ENCODE results near the gene XG.
"Not testable (repeated sequence)": the region's sequence is repeated elsewhere in the genome, so short reads cannot be mapped to it uniquely, and the experiment has no call there.

XG gene

DNA sequence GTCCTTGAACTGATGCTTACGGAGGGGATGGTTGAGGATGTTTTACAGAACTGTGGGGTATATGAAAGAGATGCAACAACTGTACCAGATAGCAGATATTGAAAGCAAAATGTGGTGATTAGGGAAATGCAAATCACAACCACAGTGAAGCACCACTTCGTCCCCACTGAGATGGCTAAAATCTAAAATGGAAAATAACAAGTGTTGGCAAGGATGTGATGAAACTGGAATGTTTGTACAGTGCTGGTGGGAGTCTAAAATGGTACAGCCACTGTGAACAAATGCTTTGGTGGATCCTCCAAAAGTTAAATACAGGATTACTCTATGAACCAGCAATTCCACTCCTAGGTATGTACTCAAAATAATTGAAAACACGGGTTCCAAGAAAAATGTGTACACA lies 22.9 kb downstream of the XG start:
- in situ Hi-C loops (cut with MboI; ENCODE audit: low sequenced_read_pairs), result no loop called here

GRCh38 chrX:2780472-2781225 lies 28.8 kb downstream of the XG start:
- in situ Hi-C loops (cut with MboI; ENCODE audit: low sequenced_read_pairs), result not testable (repeated sequence)

DNA sequence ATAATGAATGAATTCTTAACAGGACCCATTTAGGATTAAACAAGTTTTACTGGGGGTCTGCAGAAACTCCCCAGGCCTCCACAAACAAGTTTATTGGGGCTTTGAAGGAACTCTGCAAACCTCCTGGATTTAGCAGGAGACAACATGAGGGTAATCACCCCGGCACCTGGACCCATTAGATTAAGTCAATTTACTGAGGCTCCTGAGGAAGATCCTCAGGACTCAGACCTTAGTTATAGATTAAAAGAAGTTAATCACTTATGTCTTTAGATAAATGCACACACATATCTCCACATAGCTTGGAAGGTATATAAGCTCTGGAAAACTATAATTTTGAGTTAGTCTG lies 29.4 kb downstream of the XG start:
- in situ Hi-C loops (cut with MboI; ENCODE audit: low sequenced_read_pairs), result no loop called here

GRCh38 chrX:2781698-2782097 lies 29.9 kb downstream of the XG start:
- in situ Hi-C loops (cut with MboI; ENCODE audit: low sequenced_read_pairs), result no loop called here

GRCh38 chrX:2782171-2782570 lies 30.3 kb downstream of the XG start:
- in situ Hi-C loops (cut with MboI; ENCODE audit: low sequenced_read_pairs), result no loop called here

DNA sequence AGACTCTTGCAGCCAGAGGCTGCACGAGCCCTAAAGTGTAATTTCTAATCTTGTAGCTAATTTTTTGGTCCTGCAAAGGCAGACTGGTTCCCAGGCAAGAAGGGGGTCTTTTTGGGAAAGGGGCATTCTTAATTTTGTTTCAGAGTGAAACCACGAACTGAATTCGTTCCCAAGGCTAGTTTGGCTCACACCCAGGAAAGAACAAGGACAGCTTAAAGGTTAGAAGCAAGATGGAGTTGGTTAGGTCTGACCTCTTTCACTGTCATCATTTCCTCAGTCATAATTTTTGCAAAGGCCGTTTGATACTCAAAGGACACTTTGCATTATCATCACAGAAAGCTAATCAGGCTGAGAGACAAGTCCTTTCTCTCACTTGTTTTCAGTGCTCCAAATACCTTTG lies 30.9 kb downstream of the XG start:
- in situ Hi-C loops (cut with MboI; ENCODE audit: low sequenced_read_pairs), result no loop called here

DNA sequence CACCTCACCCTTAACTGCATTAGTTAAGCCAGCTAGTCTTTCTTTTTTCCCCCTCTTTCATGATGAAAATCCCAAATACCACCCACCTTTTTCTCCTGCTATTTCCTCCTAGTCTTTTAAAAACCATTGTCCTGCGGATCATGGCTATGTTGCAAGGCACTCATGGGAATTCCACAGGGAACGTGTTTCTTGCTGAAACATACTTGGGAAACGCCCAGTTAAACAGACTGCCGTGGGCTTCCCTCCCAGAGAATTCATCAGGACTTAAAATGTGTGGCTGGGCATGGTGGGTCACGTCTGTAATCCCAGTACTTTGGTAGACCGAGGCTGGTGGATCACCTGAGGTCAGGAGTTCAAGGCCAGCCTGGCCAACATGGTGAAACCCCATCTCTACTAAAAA lies 32.2 kb downstream of the XG start:
- in situ Hi-C loops (cut with MboI; ENCODE audit: low sequenced_read_pairs), result no loop called here

- in situ Hi-C loops (cut with MboI; ENCODE audit: low sequenced_read_pairs), result no loop called here
Observed at GRCh38 chrX:2785538-2785937, 33.7 kb downstream of the XG start.

DNA sequence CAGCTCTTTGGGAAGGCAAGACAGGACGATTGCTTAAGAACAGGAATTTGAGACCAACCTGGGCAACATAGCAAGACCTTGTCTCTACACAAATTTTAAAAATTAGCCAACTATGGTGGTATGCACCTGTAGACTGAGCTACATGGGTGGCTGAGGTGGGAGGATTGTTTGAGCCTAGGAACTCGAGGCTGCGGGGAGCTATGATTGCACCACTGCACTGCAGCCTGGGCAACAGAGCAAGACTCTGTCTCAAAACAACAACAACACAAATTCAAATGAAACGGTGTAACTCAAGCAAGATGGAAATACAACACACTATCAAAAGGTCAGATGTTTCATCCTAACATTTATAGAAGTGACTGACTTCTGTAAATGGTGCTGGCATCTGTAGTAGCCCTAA lies 37.1 kb downstream of the XG start:
- in situ Hi-C loops (cut with MboI; ENCODE audit: low sequenced_read_pairs), result no loop called here

- in situ Hi-C loops (cut with MboI; ENCODE audit: low sequenced_read_pairs), result no loop called here
Observed at GRCh38 chrX:2789569-2789968, 37.7 kb downstream of the XG start.

GRCh38 chrX:2793752-2794151 lies 41.9 kb downstream of the XG start:
- in situ Hi-C loops (cut with MboI; ENCODE audit: low sequenced_read_pairs), result no loop called here

GRCh38 chrX:2794336-2794735 lies 42.5 kb downstream of the XG start:
- in situ Hi-C loops (cut with MboI; ENCODE audit: low sequenced_read_pairs), result no loop called here

DNA sequence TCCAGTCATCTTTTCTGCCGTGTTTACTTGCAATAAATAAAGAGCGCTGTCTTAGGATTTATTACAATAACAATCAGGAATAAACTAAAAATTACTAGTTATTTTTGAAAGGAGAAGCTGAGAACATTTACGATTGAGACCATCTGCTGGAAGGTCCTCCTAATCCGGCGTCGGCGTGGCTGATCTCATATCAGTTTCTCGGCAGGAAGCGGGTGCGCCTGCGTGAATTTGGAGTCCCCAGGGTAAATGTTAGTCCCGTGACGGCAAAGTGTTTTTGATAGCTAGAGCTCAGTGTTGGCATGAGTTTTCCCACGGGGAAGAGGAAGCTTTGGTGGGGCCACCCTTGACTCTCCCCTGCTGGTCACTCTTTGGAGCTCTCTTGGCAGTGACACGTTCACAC lies 45.0 kb downstream of the XG start:
- in situ Hi-C loops (cut with MboI; ENCODE audit: low sequenced_read_pairs), result not testable (repeated sequence)

- in situ Hi-C loops (cut with MboI; ENCODE audit: low sequenced_read_pairs), result no loop called here
Observed at GRCh38 chrX:2799369-2799768, 47.5 kb downstream of the XG start.

DNA sequence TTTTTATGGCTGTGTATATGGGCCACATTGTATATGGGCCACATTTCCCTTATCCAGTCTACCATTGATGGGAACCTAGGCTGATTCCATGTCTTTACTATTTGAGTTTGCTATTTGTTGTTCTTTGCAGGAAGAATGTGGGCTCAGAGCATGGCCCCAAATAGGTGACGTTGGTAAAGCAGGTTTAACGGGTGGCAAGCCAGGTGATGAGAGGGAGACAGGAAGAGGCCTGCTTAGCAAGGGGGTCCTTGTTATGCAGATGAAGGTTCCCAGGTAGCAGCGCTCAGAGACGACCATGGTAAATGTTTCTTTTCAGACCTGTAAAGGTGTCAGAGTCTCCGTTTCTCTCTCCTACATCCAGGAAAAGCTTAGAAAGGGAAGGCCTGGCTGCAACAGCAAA lies 48.1 kb downstream of the XG start:
- in situ Hi-C loops (cut with MboI; ENCODE audit: low sequenced_read_pairs), result not testable (repeated sequence)

GRCh38 chrX:2801223-2801622 lies 49.4 kb downstream of the XG start:
- in situ Hi-C loops (cut with MboI; ENCODE audit: low sequenced_read_pairs), result no loop called here

DNA sequence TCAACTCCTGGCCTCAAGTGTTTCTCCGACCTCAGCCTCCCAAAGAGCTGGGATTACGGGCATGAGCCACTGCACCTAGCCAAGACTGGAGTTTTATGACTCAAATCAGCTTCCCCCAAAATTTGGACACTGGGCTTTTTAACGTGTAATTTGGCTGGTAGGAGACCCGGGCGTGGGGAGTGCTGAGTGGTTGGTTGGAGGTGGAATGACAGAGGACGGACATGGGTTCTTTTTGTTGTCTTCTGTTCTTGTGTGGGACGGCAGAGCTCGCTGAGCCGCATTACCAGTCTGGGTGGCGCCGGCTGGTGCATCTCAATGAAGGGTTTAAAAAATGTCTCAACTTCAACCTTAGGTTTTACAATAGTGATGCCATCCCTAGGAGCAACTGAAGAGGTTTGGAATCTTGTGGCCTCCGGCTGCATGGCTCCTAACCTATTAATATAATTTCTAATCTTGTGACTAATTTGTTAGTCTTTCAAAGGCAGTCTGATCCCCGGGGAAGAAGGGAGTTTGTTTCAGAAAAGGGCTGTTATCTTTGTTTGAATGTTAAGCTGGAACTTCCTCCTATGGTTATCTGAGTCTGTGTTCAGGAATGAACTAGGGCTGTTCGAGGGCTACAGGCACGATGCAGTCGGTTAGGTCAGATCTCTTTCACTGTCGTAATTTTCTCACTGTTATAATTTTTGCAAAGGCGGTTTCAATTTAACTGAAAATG lies 50.7 kb downstream of the XG start:
- in situ Hi-C loops (cut with MboI; ENCODE audit: low sequenced_read_pairs), result not testable (repeated sequence)

- in situ Hi-C loops (cut with MboI; ENCODE audit: low sequenced_read_pairs), result not testable (repeated sequence)
Observed at GRCh38 chrX:2803486-2803885, 51.6 kb downstream of the XG start.

DNA sequence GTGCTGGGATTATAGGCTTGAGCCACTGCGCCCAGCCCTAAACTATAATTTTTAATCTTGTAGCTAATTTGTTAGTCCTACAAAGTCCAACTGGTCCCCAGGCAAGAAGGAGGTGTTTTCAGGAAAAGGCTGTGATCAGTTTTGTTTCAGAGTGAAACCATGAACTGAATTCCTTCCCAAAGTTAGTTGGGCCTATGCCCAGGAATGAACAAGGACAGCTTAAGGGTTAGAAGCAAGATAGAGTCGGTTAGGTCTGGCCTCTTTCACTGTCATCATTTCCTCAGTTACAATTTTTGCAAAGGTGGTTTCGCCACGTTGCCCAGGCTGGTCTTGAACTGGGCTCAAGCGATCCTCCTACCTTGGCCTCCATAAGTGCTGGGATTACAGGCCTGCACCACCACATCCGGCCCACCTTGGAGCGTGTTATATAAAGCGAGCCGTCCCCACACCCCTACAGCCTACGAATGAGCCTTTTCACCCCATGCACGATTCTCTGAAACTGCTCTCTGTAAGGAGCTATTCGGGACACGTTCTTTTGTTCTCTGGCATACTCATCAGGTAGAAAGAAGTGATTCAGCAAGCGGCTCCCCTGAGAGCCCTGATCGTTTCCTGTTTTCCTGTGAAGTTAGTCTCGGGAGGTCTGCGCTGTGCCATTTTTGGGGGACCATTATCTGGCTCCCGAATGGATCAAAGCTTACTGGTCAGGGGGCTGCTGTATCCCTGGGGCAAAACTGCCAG lies 52.4 kb downstream of the XG start:
- in situ Hi-C loops (cut with MboI; ENCODE audit: low sequenced_read_pairs), result not testable (repeated sequence)

DNA sequence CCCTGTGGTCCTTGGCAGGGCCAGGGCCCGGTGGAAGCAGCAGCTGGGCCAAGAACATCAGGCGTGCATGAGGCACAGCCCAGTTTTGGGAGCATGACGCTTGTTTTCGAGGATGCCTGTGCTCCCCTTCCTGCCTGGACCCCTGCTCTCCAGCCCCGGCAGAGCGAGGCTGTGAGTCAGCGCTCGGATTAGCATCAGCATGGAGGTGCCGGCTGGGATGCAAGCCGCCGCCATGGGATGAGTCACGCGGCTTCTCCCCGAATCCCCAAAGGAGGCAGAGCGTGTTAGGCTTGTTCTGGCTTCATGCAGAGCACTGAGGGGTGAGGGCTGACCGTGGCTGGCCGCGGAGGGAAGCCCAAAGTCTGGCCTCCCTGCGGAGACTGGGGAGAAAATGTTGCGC lies 53.0 kb downstream of the XG start:
- in situ Hi-C loops (cut with MboI; ENCODE audit: low sequenced_read_pairs), result not testable (repeated sequence)

DNA sequence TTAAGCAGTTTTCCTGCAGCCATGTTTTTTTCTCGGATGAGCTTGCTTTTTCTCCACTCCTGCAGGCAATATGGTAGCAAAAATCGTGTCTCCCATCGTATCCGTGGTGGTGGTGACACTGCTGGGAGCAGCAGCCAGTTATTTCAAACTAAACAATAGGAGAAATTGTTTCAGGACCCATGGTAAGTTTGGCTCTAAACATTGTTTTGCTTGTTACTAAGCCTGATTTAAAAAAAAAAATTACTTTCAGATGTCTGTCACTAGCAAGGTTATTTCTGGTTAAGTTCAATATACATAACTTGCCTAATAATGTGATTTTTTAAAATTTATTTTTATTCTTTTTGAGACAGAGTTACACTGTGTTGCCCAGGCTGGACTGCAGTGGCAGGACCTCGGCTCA lies 59.4 kb downstream of the XG start:
- in situ Hi-C loops (cut with MboI; ENCODE audit: low sequenced_read_pairs), result loop anchor here (10.0 kb wide), 1 partner anchor 166 kb away; no protein-coding TSS in a partner anchor

Measured in HL-60/S4 (cell line).